DMS53 treated with DMSO at 0.1 percent for 48 hours (cell line): ENCODE measurements around the gene ARHGAP31.

Experiments
- DNase-seq: peaks from one replicate; lab custom pipeline; 2025; ENCODE audit not compliant: unreplicated experiment; lab: John Stamatoyannopoulos, UW

ARHGAP31 gene

GRCh38 chr3:119380697-119381096, 86.5 kb downstream of the ARHGAP31 start:
- DNase-seq = no peak

GRCh38 chr3:119382134-119382533, 88.0 kb downstream of the ARHGAP31 start:
- DNase-seq = no peak

- no peak for DNase-seq
These were observed 94.4 kb downstream of the ARHGAP31 start for GRCh38 chr3:119388577-119388976.

- no peak for DNase-seq
These were observed 101.8 kb downstream of the ARHGAP31 start for GRCh38 chr3:119395923-119396358.

- no peak for DNase-seq
These were observed 102.7 kb downstream of the ARHGAP31 start for GRCh38 chr3:119396870-119397269.

- no peak for DNase-seq
These were observed 106.3 kb downstream of the ARHGAP31 start for GRCh38 chr3:119400466-119400865.

GRCh38 chr3:119401069-119401468, 106.9 kb downstream of the ARHGAP31 start:
- no peak for DNase-seq

GRCh38 chr3:119401503-119402440, 107.6 kb downstream of the ARHGAP31 start:
- no peak for DNase-seq

- DNase-seq = no peak
These were observed 108.6 kb downstream of the ARHGAP31 start for GRCh38 chr3:119402791-119403190.

GRCh38 chr3:119403201-119403600, 109.0 kb downstream of the ARHGAP31 start:
- no peak for DNase-seq

- DNase-seq = no peak
These were observed 111.1 kb downstream of the ARHGAP31 start for GRCh38 chr3:119405315-119405714.

- DNase-seq = no peak
These were observed 114.2 kb downstream of the ARHGAP31 start for GRCh38 chr3:119408243-119408950.

GRCh38 chr3:119409844-119410243, 115.7 kb downstream of the ARHGAP31 start:
- DNase-seq = no peak

GRCh38 chr3:119413603-119414280, 119.6 kb downstream of the ARHGAP31 start:
- no peak for DNase-seq

GRCh38 chr3:119416873-119417272, 122.7 kb downstream of the ARHGAP31 start:
- DNase-seq = no peak

- DNase-seq = no peak
These were observed 123.8 kb downstream of the ARHGAP31 start for GRCh38 chr3:119417771-119418512.

- no peak for DNase-seq
These were observed 124.5 kb downstream of the ARHGAP31 start for GRCh38 chr3:119418641-119419040.

- no peak for DNase-seq
These were observed 126.0 kb downstream of the ARHGAP31 start for GRCh38 chr3:119420196-119420595.

- no peak for DNase-seq
These were observed 133.5 kb downstream of the ARHGAP31 start for GRCh38 chr3:119427669-119428068.

GRCh38 chr3:119428538-119428937, 134.4 kb downstream of the ARHGAP31 start:
- DNase-seq = peak; percentile 3
